HEK293 (cell line): ENCODE results near the gene KIAA1755.
"Not testable (repeated sequence)": the region's sequence is repeated elsewhere in the genome, so short reads cannot be mapped to it uniquely, and the experiment has no call there.

Experiments
- CTCF ChIA-PET: fragments of 350-600 bp; formaldehyde crosslinking; extraction: SDS; loops from one replicate; lab custom pipeline; 2021; ENCODE audit warnings: antibody characterized with exemption; lab: Yijun Ruan, JAX
- POLR2A ChIA-PET: fragments of 300-600 bp; formaldehyde crosslinking; extraction: SDS; loops from one replicate; lab custom pipeline; 2020; ENCODE audit warnings: antibody characterized with exemption, inconsistent platforms; lab: Yijun Ruan, JAX
- H3K27ac ChIP-seq: fragments of 200-500 bp; sonication (Bioruptor generic); 2 replicates; pipeline ENCODE4 v1.5.1; 2014; ENCODE audit warnings: low read depth, low read length, control low read depth, inconsistent platforms; ENCODE audit errors: extremely low read depth
- H3K36me3 ChIP-seq, 2 experiments: fragments of 200-500 bp in 1 of 2; sonication (Bioruptor generic) in 1 of 2; 1 replicate in 1 of 2; 2 replicates in 1 of 2; pipeline ENCODE4 v1.5.1; 2014 to 2017; ENCODE audit warnings: inconsistent platforms in 2 of 2, low read length in 2 of 2; ENCODE audit not compliant: control insufficient read depth in 2 of 2, insufficient read depth in 1 of 2
- H3K4me1 ChIP-seq: fragments of 200-500 bp; sonication (Bioruptor generic); 2 replicates; pipeline ENCODE4 v1.5.1; 2014; ENCODE audit warnings: mild to moderate bottlenecking, low read length, inconsistent platforms; ENCODE audit not compliant: control insufficient read depth, insufficient read depth
- H3K4me3 ChIP-seq: 2 replicates; pipeline ENCODE4 v1.5.1; 2011; ENCODE audit warnings: low read depth, mild to moderate bottlenecking, control low read depth, low read length, moderate library complexity
- H3K9me3 ChIP-seq: fragments of 200-500 bp; sonication (Bioruptor generic); 2 replicates; pipeline ENCODE4 v1.5.1; 2014; ENCODE audit warnings: low read depth, low read length, inconsistent platforms; ENCODE audit not compliant: control insufficient read depth, insufficient read depth
- SP2 ChIP-seq: fragments of 450-650 bp; formaldehyde crosslinking; IDR thresholded peaks from 2 replicates; pipeline ENCODE4 v1.5.1; 2016; ENCODE audit warnings: missing biosample characterization, missing genetic modification characterization
- YY2 ChIP-seq: fragments of 450-650 bp; formaldehyde crosslinking; IDR thresholded peaks from 2 replicates; pipeline ENCODE4 v1.5.1; 2016; ENCODE audit warnings: missing biosample characterization, missing genetic modification characterization
- ZIC2 ChIP-seq: fragments of 450-650 bp; formaldehyde crosslinking; IDR thresholded peaks from 2 replicates; pipeline ENCODE4 v1.5.1; 2016; ENCODE audit warnings: missing biosample characterization, missing genetic modification characterization
- ZNF133 ChIP-seq: fragments of 450-650 bp; formaldehyde crosslinking; IDR thresholded peaks from 2 replicates; pipeline ENCODE4 v1.5.1; 2016; ENCODE audit warnings: missing biosample characterization, missing genetic modification characterization
- ZNF366 ChIP-seq: fragments of 450-650 bp; formaldehyde crosslinking; conservative IDR thresholded peaks from 2 replicates; pipeline ENCODE4 v1.5.1; 2016; ENCODE audit warnings: missing biosample characterization, missing genetic modification characterization
- ZNF37A ChIP-seq: fragments of 450-650 bp; IDR thresholded peaks from 2 replicates; pipeline ENCODE4 v1.5.1; 2018; ENCODE audit warnings: missing biosample characterization, missing genetic modification characterization
- ZNF596 ChIP-seq: fragments of 450-650 bp; IDR thresholded peaks from 2 replicates; pipeline ENCODE4 v1.5.0; 2018; ENCODE audit warnings: missing biosample characterization, mild to moderate bottlenecking, missing genetic modification characterization, moderate library complexity
- ZNF707 ChIP-seq: fragments of 450-650 bp; formaldehyde crosslinking; IDR thresholded peaks from 2 replicates; pipeline ENCODE4 v1.5.1; 2016; ENCODE audit warnings: missing biosample characterization, missing genetic modification characterization
- ZNF837 ChIP-seq: fragments of 450-650 bp; formaldehyde crosslinking; IDR thresholded peaks from 2 replicates; pipeline ENCODE4 v1.5.1; 2016; ENCODE audit warnings: missing biosample characterization, missing genetic modification characterization
- TF ChIP-seq, protein P1 (sequence below): fragments of 450-650 bp; formaldehyde crosslinking; IDR thresholded peaks from 2 replicates; pipeline ENCODE4 v1.5.1; 2016; ENCODE audit warnings: missing biosample characterization, missing genetic modification characterization
- TF ChIP-seq, protein P2 (sequence below): fragments of 450-650 bp; formaldehyde crosslinking; IDR thresholded peaks from 2 replicates; pipeline ENCODE4 v1.5.1; 2016; ENCODE audit warnings: missing biosample characterization, missing genetic modification characterization, borderline replicate concordance
- TF ChIP-seq, protein P3 (sequence below): fragments of 450-650 bp; formaldehyde crosslinking; IDR thresholded peaks from 2 replicates; pipeline ENCODE4 v1.5.1; 2016; ENCODE audit warnings: missing biosample characterization, missing genetic modification characterization, borderline replicate concordance

Gene KIAA1755

DNA sequence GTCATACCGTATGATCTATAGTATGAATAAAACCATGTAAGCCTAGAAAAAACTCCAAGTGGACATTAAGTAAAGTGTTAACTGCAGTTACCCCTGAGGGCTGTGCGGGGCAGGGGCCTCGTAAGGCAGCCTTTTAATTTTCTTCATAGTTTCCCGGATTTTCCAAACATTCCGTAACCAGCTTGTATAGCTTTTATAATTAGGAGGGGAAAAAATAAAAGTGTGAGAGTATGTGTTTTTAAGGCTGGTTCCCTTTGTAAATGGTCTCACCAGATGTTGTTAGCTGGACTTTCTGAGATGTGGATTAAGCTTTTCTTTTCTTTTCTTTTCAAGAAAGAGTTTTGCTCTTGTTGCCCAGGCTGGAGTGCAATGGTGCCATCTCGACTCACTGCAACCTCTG, 7.0 kb downstream of the KIAA1755 start (continued):
- TF ChIP-seq, protein P1, sequence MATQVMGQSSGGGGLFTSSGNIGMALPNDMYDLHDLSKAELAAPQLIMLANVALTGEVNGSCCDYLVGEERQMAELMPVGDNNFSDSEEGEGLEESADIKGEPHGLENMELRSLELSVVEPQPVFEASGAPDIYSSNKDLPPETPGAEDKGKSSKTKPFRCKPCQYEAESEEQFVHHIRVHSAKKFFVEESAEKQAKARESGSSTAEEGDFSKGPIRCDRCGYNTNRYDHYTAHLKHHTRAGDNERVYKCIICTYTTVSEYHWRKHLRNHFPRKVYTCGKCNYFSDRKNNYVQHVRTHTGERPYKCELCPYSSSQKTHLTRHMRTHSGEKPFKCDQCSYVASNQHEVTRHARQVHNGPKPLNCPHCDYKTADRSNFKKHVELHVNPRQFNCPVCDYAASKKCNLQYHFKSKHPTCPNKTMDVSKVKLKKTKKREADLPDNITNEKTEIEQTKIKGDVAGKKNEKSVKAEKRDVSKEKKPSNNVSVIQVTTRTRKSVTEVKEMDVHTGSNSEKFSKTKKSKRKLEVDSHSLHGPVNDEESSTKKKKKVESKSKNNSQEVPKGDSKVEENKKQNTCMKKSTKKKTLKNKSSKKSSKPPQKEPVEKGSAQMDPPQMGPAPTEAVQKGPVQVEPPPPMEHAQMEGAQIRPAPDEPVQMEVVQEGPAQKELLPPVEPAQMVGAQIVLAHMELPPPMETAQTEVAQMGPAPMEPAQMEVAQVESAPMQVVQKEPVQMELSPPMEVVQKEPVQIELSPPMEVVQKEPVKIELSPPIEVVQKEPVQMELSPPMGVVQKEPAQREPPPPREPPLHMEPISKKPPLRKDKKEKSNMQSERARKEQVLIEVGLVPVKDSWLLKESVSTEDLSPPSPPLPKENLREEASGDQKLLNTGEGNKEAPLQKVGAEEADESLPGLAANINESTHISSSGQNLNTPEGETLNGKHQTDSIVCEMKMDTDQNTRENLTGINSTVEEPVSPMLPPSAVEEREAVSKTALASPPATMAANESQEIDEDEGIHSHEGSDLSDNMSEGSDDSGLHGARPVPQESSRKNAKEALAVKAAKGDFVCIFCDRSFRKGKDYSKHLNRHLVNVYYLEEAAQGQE (tag by site-specific recombination), result no peak
- TF ChIP-seq SP2 (tag by site-specific recombination), result no peak
- TF ChIP-seq, protein P2, sequence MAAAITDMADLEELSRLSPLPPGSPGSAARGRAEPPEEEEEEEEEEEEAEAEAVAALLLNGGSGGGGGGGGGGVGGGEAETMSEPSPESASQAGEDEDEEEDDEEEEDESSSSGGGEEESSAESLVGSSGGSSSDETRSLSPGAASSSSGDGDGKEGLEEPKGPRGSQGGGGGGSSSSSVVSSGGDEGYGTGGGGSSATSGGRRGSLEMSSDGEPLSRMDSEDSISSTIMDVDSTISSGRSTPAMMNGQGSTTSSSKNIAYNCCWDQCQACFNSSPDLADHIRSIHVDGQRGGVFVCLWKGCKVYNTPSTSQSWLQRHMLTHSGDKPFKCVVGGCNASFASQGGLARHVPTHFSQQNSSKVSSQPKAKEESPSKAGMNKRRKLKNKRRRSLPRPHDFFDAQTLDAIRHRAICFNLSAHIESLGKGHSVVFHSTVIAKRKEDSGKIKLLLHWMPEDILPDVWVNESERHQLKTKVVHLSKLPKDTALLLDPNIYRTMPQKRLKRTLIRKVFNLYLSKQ (tag by site-specific recombination), result no peak

DNA sequence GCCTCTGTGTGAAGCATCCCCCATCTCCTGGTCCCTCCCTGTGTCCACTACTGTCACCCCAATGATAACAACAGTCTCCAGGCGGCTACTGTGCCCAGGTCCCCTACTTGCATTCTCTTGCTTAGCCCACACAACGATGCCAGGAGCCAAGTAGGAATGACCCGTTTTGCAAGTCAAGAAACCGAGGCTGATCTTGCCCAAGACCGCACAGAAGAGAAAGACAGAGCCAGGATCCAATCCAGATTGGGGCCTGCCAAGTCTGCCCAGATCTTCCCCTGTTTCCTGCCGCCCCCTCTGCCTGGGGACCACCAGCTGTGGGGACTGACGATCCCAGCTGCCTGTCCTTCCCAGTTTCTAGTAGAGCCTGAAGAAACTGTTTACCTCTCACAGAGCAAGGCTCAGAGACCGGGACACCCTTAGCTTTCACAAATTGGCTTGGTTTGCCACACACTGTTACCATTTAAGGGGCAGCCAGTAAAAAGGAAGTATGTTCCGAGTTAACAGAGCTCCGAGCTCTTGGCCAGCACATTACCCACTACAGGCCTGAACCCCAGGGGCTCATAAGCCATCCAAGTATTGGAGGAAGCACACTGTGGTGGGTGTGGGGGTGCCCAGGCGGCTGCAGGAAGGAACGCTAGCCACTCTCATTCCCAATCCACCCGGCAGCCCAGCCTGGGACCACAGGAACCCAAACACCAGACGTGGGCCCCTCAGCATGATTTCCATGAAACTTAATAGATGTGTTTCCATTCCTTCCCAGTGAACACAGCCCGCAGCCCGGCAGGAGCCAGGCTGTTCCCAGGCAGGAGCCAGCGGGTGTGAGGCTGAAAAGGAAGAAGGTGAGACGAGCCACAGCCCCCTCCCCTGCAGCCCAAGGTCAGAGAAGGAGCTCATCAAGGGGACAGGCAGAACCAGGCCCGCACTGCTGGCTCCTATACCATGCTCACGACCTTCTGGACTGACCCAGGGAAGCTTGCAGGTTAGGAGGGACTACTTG, 7.9 kb downstream of the KIAA1755 start:
- POLR2A ChIA-PET, result no interaction called here
- Histone ChIP-seq H3K27ac (no peak overlapping the region), H3K9me3 (no peaks in the 10 kb centered on the region)
- no peak for TF ChIP-seq ZNF133
- peak; percentile 98 for TF ChIP-seq ZIC2 (tag by site-specific recombination)
- TF ChIP-seq, all 188 proteins: peak for 1
- CTCF ChIA-PET, result interaction anchor here (0.6 to 4.5 kb wide), 6 partner anchors 8 to 407 kb away, joined by 3 to 30 read pairs (median 4); no protein-coding TSS in a partner anchor
- Histone ChIP-seq H3K4me1 (no peaks in the 10 kb centered on the region), H3K4me3 (no peak overlapping the region), H3K36me3 (no peaks in the 10 kb centered on the region)

DNA sequence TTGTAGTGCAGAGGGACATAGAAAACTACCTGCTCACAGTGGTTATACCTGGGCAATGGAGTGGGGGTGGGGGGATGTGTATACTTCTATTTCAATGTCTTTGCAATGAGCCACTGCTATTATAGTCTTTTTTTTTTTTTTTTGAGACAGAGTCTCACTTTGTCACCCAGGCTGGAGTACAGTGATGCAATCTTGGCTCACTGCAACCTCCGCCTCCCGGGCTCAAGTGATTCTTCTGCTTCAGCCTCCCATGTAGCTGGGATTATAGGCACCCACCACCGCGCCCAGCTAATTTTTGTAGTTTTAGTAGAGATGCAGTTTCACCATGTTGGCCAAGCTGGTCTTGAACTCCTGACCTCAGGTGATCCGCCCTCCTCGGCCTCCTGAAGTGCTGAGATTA, 9.1 kb downstream of the KIAA1755 start:
- H3K4me3 ChIP-seq, H3K4me1 ChIP-seq, H3K36me3 ChIP-seq, POLR2A ChIA-PET, H3K27ac ChIP-seq, H3K9me3 ChIP-seq: not testable (repeated sequence)
- CTCF ChIA-PET, result interaction anchor here (0.6 to 1.6 kb wide), 2 partner anchors 54 to 196 kb away, joined by 3 to 4 read pairs; no protein-coding TSS in a partner anchor

DNA sequence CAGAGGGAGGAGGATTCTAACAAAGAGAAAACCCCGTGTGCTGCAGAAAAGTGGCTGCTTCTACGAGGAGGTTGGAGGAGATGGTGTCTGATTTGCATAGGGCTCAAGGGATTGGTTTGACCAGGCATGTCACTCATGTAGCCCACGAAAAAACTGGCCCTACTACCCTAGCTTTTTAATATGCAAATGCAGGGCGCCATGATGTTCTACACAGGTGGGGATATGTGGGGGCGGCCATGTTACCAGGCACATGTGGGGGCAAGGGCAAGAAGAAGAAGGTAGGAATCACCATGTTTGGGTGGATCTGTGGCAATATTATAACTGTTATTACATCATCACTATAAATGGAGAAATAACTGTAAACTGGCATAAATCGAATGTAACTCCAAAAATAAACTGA, 9.9 kb downstream of the KIAA1755 start:
- Histone ChIP-seq H3K36me3 (no peaks in the 10 kb centered on the region), H3K27ac (no peak overlapping the region), H3K4me3 (no peak overlapping the region), H3K9me3 (no peaks in the 10 kb centered on the region), H3K4me1 (no peaks in the 10 kb centered on the region)
- TF ChIP-seq ZNF707 (tag by site-specific recombination), result no peak
- TF ChIP-seq YY2 (tag by site-specific recombination), result 0 out of 2 replicates have a peak, but pooled peaks have one; percentile 26
- ChIA-PET CTCF (no interaction called here), POLR2A (no interaction called here)

DNA sequence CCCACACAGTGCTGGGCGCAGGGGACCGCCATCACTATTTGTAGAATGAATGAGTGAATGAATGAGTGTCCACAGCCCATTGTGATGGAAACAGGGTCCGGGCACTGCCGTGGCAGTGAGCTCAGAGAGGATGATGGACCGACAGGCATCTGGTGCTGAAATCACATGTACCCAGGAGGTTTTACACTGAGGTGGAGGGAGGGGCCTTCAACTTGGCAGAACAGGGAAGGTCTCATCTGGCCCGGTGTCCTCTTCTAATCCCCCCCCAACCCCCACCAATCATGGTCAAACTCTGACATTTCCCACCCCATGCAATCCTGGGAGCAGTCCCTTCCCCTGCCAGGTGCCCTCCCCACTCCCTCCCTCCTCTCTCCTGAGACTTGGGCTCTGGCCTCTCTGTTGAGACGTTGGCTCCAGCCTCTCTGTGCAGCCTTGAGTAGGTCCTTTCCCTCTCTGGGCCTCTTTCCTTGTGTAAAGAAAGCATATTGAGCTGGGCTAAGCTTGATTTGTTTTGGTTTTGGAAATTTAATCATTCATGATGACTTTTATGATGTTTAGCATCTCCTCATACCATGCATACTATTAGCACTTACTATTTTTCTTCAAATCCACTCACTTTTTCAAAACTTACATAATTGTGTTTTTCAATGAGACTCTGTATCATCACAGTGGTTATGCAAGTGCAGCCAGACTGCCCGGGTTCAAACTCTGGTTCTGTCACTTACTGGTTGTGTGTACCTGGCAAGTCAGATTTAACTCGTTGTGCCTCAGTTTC, 10.8 kb downstream of the KIAA1755 start:
- H3K4me1 ChIP-seq, result no peaks in the 10 kb centered on the region
- no peak overlapping the region for H3K4me3 ChIP-seq
- no peaks in the 10 kb centered on the region for H3K9me3 ChIP-seq
- H3K36me3 ChIP-seq, result no peaks in the 10 kb centered on the region
- ChIA-PET POLR2A (no interaction called here), CTCF (no interaction called here)
- no peak overlapping the region for H3K27ac ChIP-seq
- TF ChIP-seq ZNF366, result no peak
- no peak for TF ChIP-seq ZIC2 (tag by site-specific recombination)
- no peak for TF ChIP-seq ZNF596 (tag by site-specific recombination)
- no peak for TF ChIP-seq ZNF37A (tag by site-specific recombination)
- TF ChIP-seq, protein P3, sequence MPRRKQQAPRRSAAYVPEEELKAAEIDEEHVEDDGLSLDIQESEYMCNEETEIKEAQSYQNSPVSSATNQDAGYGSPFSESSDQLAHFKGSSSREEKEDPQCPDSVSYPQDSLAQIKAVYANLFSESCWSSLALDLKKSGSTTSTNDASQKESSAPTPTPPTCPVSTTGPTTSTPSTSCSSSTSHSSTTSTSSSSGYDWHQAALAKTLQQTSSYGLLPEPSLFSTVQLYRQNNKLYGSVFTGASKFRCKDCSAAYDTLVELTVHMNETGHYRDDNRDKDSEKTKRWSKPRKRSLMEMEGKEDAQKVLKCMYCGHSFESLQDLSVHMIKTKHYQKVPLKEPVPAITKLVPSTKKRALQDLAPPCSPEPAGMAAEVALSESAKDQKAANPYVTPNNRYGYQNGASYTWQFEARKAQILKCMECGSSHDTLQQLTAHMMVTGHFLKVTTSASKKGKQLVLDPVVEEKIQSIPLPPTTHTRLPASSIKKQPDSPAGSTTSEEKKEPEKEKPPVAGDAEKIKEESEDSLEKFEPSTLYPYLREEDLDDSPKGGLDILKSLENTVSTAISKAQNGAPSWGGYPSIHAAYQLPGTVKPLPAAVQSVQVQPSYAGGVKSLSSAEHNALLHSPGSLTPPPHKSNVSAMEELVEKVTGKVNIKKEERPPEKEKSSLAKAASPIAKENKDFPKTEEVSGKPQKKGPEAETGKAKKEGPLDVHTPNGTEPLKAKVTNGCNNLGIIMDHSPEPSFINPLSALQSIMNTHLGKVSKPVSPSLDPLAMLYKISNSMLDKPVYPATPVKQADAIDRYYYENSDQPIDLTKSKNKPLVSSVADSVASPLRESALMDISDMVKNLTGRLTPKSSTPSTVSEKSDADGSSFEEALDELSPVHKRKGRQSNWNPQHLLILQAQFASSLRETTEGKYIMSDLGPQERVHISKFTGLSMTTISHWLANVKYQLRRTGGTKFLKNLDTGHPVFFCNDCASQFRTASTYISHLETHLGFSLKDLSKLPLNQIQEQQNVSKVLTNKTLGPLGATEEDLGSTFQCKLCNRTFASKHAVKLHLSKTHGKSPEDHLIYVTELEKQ (tag by site-specific recombination), result no peak
- TF ChIP-seq ZNF837 (tag by site-specific recombination), result no peak
